ENCODE data around the gene UNK.
"Not testable (repeated sequence)": the region's sequence is repeated elsewhere in the genome, so short reads cannot be mapped to it uniquely, and the experiment has no call there.

The UNK gene

DNA sequence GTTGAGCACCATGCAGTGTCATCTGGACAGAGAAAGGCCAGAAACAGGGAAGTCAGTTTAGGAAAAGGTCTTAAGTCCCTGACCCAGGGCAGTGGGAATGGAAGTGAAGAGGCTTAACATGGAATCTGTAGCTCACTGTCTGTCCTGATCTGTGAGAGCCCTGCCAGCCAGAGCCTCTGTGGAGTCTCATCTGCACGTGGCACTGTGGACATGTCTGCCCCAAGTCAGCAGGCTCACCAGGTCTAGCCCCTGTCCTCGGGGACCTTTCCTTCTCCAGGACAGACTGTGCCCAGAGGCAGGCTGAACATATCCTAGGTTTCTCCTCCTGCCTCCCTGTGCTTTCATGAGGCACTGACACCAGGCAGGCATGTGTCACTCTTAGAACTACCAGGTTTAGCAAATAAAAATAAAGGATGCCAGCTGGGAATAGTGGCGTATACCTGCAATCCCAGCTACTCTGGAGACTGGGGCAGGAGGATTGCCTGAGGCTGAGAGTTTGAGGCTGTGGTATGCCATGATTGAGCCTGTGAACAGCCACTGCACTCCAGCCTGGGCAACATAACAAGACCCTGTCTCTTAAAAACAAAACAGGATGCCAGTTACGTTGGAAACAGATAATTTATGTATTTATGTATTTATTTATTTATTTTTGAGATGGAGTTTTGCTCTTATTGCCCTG lies 22.4 kb downstream of the UNK start:
- no peak overlapping the region for H3K27ac ChIP-seq
- TF ChIP-seq, protein P1, sequence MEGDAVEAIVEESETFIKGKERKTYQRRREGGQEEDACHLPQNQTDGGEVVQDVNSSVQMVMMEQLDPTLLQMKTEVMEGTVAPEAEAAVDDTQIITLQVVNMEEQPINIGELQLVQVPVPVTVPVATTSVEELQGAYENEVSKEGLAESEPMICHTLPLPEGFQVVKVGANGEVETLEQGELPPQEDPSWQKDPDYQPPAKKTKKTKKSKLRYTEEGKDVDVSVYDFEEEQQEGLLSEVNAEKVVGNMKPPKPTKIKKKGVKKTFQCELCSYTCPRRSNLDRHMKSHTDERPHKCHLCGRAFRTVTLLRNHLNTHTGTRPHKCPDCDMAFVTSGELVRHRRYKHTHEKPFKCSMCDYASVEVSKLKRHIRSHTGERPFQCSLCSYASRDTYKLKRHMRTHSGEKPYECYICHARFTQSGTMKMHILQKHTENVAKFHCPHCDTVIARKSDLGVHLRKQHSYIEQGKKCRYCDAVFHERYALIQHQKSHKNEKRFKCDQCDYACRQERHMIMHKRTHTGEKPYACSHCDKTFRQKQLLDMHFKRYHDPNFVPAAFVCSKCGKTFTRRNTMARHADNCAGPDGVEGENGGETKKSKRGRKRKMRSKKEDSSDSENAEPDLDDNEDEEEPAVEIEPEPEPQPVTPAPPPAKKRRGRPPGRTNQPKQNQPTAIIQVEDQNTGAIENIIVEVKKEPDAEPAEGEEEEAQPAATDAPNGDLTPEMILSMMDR (conservative IDR thresholded peaks at IDR 0.05), result no peak

DNA sequence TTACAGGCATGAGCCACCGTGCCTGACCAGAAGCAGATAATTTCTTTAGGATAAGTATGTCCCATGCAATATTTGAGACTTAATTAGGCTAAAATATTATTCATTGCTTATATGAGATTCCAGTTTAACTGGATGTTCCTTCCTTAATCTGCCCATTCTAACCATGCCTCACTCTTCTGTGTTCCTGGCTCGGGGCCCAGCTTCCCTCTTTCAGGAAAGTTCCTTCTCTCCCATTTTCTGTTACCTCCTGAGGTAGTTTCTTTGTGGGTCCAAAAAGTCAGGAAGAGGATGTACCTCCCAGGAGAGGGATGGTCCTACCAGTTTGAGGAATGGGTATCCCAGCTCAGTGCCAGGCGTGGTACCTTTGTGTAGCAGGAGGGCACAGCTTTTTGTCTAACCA lies 23.3 kb downstream of the UNK start:
- TF ChIP-seq, protein P1 (conservative IDR thresholded peaks at IDR 0.05), result no peak
- no peak overlapping the region; the same call in 1 of the 2 replicates for H3K27ac ChIP-seq

DNA sequence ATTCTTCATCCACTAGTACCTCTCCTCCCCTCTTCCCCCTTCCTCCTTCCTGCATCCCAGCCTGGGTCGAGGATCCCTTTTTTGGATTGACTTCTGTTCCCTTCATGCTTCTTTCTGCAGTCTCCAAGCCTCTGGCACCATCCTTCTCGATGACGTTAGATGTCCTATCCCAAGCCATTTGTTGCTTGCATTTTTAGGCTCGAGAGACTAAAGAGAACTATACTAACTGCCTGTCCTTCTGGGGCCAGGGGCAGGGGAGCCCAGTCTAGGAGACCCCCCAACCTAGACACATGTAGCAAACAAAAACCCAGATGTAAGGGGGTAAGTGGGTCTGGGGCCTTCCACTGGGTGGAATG lies 23.9 kb downstream of the UNK start:
- TF ChIP-seq, protein P1 (conservative IDR thresholded peaks at IDR 0.05), result no peak
- no peak overlapping the region; the same call in 1 of the 2 replicates for H3K27ac ChIP-seq

DNA sequence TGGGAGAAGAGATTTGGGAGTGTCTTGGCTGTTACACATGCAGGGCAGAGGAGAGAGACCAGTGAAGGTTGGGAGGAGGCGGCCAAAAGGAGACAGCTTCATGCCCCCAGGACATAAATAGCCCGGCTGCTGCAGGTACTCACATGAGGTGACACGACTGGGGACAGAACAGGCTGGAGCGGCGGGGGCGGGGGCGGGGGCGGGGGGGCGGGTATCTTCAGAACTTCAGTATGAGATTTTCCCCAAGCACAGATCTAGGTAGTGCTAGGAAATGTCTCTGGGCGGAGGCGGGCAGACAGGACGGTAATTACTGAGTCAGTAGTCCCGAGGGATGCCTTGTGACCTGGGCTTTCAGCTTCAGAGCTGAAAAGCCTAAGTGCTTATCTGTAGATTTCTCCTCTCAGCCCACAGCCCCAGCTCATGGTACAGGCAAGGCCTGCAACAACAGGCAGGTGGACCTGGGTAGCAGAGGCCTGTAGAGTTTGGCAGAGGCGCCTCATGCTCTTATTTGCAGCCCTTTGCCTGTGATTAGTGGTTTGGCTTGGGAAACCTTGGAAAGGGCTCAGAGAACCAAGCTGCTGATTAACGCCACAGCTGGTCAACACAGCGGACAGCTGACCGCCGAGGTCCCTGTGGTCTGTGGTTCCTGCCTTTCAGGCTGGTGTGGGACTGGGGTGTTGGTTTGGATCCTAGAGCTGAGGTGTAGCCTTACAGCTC lies 24.5 kb downstream of the UNK start:
- no peak overlapping the region for H3K27ac ChIP-seq
- TF ChIP-seq, protein P1 (conservative IDR thresholded peaks at IDR 0.05), result no peak

DNA sequence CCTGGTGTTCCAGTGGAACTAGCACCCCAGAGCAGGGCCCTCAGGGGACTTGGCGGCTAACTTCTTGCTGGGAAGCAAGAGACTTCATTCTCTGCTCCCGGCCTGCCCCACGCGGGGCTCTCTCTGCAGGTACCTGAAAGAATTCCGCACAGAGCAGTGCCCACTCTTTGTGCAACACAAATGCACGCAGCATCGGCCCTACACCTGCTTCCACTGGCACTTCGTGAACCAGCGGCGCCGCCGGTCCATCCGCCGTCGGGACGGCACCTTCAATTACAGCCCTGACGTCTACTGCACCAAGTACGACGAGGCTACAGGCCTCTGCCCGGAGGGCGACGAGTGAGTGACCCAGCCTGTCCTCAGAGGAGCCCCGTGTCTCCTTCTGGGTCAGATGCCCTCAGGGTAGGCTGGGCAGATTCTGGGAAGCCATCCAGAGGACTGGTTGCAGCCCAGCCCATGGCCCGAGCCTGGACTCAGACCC lies 25.1 kb downstream of the UNK start:
- no peak overlapping the region for H3K27ac ChIP-seq
- TF ChIP-seq, protein P1 (conservative IDR thresholded peaks at IDR 0.05), result no peak

DNA sequence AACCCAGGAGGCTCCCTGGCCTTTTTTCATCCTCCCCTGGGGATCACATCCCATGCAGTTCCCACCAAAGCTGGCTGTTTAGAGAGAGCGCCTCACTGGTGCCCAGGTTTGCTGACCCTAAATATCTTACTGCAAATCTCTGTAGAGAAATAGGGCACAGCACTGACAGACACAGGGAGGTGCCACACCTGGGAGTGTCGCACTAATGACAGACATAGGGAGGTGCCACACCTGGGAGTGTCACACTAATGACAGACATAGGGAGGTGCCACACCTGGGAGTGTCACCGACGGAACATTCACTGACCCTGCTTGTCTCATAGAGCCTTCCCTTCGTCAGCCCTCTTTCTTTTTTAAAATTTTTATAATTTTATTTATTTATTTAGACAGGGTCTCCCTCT lies 25.6 kb downstream of the UNK start:
- TF ChIP-seq, protein P1 (conservative IDR thresholded peaks at IDR 0.05), result no peak
- H3K27ac ChIP-seq, result no peak overlapping the region

DNA sequence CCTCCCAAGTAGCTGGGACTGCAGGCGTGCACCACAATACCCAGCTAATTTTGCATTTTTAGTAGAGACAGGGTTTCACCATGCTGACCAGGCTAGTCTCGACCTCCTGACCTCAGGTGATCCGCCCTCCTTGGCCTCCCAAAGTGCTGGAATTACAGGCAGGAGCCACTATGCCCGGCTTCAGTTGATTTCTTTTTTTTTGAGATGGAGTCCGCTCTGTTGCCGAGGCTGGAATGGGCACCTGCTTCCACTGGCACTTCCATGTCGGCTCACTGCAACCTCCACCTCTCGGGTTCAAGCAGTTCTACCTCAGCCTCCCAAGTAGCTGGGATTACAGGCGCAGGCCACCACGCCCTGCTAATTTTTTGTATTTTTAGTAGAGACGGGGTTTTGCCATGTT lies 26.1 kb downstream of the UNK start:
- not testable (repeated sequence) for H3K27ac ChIP-seq

DNA sequence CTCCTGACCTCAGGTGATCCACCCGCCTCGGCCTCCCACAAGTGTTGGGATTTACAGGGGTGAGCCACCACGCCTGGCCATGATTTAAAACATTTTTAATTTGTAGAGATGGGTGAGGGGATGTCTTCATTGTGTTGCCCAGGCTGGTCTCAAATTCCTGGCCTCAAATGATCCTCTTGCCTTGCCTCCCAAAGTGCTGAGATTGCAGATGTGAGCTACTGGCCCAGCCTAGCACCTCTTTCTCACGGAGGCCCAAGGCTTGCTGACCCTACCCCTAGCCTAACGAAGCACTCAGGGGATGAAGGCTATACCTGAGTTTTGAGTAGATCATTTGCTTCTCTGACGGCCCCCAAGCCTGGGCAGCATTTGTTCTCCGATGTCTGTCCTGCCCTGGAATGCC lies 26.6 kb downstream of the UNK start:
- no peak overlapping the region for H3K27ac ChIP-seq
- TF ChIP-seq, protein P1 (conservative IDR thresholded peaks at IDR 0.05), result no peak
